Liver (tissue), 3 donors: ENCODE results near the gene PNRC1.

Source experiments
- EGR1 ChIP-seq, 2 donors: IDR thresholded peaks; 2 replicates each; pipeline ENCODE4 v1.6.1; 2016 to 2018; ENCODE audit warnings: antibody characterized with exemption in 2 of 2, low read depth in 2 of 2
- FOXA1 ChIP-seq: IDR thresholded peaks from 2 replicates; pipeline ENCODE4 v1.6.1; 2016; ENCODE audit warnings: antibody characterized with exemption
- GABPA ChIP-seq, 2 donors: IDR thresholded peaks in 1 of 2; conservative IDR thresholded peaks in 1 of 2; 2 replicates each; pipeline ENCODE4 v1.6.1; 2016; ENCODE audit warnings: antibody characterized with exemption in 2 of 2, mild to moderate bottlenecking in 1 of 2, moderate library complexity in 1 of 2
- RAD21 ChIP-seq, 2 donors: IDR thresholded peaks; 2 replicates each; pipeline ENCODE4 v1.6.1; 2016; ENCODE audit warnings: antibody characterized with exemption in 2 of 2, mild to moderate bottlenecking in 2 of 2
- TAF1 ChIP-seq: conservative IDR thresholded peaks from 2 replicates; pipeline ENCODE4 v1.6.1; 2016; ENCODE audit warnings: antibody characterized with exemption, mild to moderate bottlenecking
- YY1 ChIP-seq: IDR thresholded peaks from 2 replicates; pipeline ENCODE4 v1.6.1; 2016; ENCODE audit warnings: antibody characterized with exemption, mild to moderate bottlenecking
- TF ChIP-seq, protein P1 (sequence below): fragments of 150-350 bp; IDR thresholded peaks from 2 replicates; pipeline ENCODE4 v1.5.1; 2017; ENCODE audit warnings: improper control_type of control experiment, low read depth, low read length; ENCODE audit not compliant: missing input control
- TF ChIP-seq, protein P2 (sequence below): IDR thresholded peaks from 2 replicates; pipeline ENCODE4 v1.6.1; 2016; ENCODE audit warnings: antibody characterized with exemption, mild to moderate bottlenecking
- TF ChIP-seq, protein P3 (sequence below): IDR thresholded peaks from 2 replicates; pipeline ENCODE4 v1.6.1; 2016; ENCODE audit warnings: antibody characterized with exemption
- TF ChIP-seq, protein P4 (sequence below): IDR thresholded peaks from 2 replicates; pipeline ENCODE4 v1.6.1; 2016; ENCODE audit warnings: antibody characterized with exemption
- TF ChIP-seq, protein P5 (sequence below): IDR thresholded peaks from 2 replicates; pipeline ENCODE4 v1.6.1; 2016; ENCODE audit warnings: antibody characterized with exemption
- donor health status: healthy.
- donor health status: healthy.

DNA sequence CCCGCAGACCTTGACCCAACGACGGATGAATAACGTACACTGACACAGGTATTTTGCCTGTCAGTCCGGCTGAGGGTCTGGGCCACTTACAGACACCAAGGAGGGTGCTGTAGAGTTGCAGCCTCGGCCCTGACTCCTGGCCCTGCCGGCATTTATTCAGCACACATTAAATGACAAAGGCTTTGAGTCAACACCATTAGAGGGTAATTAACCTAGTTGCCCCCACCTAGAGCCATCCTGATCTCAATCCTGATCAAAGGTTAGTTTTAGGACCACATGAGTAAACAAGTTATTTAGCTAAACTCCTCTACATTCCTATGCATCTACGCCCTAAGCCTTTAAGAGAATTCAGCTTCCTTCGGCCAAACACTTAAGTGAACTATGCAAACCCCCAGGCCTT lies 53.4 kb downstream of the PNRC1 start:
- TF ChIP-seq, protein P1, sequence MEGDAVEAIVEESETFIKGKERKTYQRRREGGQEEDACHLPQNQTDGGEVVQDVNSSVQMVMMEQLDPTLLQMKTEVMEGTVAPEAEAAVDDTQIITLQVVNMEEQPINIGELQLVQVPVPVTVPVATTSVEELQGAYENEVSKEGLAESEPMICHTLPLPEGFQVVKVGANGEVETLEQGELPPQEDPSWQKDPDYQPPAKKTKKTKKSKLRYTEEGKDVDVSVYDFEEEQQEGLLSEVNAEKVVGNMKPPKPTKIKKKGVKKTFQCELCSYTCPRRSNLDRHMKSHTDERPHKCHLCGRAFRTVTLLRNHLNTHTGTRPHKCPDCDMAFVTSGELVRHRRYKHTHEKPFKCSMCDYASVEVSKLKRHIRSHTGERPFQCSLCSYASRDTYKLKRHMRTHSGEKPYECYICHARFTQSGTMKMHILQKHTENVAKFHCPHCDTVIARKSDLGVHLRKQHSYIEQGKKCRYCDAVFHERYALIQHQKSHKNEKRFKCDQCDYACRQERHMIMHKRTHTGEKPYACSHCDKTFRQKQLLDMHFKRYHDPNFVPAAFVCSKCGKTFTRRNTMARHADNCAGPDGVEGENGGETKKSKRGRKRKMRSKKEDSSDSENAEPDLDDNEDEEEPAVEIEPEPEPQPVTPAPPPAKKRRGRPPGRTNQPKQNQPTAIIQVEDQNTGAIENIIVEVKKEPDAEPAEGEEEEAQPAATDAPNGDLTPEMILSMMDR, result no peak
- TF ChIP-seq, protein P2, sequence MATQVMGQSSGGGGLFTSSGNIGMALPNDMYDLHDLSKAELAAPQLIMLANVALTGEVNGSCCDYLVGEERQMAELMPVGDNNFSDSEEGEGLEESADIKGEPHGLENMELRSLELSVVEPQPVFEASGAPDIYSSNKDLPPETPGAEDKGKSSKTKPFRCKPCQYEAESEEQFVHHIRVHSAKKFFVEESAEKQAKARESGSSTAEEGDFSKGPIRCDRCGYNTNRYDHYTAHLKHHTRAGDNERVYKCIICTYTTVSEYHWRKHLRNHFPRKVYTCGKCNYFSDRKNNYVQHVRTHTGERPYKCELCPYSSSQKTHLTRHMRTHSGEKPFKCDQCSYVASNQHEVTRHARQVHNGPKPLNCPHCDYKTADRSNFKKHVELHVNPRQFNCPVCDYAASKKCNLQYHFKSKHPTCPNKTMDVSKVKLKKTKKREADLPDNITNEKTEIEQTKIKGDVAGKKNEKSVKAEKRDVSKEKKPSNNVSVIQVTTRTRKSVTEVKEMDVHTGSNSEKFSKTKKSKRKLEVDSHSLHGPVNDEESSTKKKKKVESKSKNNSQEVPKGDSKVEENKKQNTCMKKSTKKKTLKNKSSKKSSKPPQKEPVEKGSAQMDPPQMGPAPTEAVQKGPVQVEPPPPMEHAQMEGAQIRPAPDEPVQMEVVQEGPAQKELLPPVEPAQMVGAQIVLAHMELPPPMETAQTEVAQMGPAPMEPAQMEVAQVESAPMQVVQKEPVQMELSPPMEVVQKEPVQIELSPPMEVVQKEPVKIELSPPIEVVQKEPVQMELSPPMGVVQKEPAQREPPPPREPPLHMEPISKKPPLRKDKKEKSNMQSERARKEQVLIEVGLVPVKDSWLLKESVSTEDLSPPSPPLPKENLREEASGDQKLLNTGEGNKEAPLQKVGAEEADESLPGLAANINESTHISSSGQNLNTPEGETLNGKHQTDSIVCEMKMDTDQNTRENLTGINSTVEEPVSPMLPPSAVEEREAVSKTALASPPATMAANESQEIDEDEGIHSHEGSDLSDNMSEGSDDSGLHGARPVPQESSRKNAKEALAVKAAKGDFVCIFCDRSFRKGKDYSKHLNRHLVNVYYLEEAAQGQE, result no peak
- TF ChIP-seq TAF1 (no peak), FOXA1 (no peak), YY1 (no peak), EGR1 (IDR thresholded peaks at IDR 0.05; ENCODE audit: low read depth in 2 of 2) (no peak), RAD21 (IDR thresholded peaks at IDR 0.05) (no peak), GABPA (IDR thresholded peaks at IDR 0.05 in 1 of 2, conservative IDR thresholded peaks at IDR 0.05 in 1 of 2) (no peak)
- TF ChIP-seq, protein P3, sequence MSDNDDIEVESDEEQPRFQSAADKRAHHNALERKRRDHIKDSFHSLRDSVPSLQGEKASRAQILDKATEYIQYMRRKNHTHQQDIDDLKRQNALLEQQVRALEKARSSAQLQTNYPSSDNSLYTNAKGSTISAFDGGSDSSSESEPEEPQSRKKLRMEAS, result no peak
- TF ChIP-seq, protein P4, sequence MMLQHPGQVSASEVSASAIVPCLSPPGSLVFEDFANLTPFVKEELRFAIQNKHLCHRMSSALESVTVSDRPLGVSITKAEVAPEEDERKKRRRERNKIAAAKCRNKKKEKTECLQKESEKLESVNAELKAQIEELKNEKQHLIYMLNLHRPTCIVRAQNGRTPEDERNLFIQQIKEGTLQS, result no peak
- TF ChIP-seq, protein P5, sequence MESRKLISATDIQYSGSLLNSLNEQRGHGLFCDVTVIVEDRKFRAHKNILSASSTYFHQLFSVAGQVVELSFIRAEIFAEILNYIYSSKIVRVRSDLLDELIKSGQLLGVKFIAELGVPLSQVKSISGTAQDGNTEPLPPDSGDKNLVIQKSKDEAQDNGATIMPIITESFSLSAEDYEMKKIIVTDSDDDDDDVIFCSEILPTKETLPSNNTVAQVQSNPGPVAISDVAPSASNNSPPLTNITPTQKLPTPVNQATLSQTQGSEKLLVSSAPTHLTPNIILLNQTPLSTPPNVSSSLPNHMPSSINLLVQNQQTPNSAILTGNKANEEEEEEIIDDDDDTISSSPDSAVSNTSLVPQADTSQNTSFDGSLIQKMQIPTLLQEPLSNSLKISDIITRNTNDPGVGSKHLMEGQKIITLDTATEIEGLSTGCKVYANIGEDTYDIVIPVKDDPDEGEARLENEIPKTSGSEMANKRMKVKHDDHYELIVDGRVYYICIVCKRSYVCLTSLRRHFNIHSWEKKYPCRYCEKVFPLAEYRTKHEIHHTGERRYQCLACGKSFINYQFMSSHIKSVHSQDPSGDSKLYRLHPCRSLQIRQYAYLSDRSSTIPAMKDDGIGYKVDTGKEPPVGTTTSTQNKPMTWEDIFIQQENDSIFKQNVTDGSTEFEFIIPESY, result no peak
